Iris pigment epithelial cell (primary cell): Measurements from ENCODE around the gene DYNC1LI1.
A peak's percentile ranks its signal among the peaks of the same experiment; 100 is the strongest.

Experiments
- DNase-seq: peaks from one replicate; pipeline ENCODE4 v3.0.0-alpha.2; 2011; ENCODE audit warnings: low read depth

DYNC1LI1 gene

DNA sequence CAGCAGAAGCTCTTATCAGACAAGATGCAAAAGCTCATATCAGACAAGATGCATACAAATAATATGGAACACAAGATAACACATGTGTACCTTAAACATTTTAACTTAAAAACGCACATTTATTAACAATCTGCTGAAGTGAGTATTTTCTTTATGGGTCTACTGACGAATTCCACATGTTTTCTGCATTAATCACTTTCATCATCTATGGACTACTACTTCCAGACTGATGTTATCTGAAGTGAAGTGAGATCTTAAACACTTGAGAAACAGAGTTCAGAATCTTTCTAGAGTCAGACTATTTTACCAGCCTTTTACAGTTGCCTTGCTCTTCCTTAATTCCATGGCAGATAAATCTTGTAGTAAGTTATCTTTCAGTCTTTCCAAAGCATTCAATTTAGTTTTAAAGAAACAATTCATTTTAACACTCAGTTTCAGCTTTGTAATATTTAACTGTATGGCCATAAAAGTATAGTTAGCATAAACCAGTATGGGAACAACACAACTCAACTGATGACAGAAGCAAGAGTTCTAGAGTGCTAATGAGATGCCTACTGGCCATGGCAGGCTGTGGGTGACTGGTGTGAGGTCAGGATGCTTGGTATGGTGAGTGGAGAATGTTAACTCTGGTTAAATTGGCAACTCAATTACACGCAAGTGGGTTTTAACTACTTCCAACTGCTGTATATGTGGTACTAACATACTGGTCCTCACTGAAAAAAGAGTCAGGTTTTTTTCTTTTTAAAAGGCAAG lies 77.8 kb downstream of the DYNC1LI1 start:
- DNase-seq: peak; percentile 66

DNA sequence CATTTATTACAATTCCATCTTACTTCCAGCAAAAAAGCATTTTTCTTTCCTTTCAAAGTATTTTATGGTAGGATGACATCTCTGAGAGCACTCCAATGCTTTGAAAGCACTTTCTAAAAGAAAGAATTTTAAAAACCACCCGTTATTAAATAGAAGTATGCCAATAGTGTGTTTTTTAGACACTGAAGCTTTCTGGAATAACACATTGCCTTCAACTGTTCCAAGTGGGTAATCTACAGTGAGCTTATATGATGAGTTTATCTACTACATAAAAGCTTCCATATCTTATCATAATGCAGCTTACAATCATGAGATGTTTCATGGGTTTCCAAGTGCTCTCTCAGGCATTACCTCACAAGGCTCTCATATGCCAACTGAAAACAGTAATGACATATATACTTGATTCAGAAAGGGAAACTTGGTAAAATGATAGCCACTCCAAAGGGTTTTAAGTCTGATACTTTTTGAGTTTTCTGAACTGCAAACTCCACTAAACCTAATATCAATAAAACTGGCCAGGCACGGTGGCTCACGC lies 82.1 kb downstream of the DYNC1LI1 start:
- no peak for DNase-seq

DNA sequence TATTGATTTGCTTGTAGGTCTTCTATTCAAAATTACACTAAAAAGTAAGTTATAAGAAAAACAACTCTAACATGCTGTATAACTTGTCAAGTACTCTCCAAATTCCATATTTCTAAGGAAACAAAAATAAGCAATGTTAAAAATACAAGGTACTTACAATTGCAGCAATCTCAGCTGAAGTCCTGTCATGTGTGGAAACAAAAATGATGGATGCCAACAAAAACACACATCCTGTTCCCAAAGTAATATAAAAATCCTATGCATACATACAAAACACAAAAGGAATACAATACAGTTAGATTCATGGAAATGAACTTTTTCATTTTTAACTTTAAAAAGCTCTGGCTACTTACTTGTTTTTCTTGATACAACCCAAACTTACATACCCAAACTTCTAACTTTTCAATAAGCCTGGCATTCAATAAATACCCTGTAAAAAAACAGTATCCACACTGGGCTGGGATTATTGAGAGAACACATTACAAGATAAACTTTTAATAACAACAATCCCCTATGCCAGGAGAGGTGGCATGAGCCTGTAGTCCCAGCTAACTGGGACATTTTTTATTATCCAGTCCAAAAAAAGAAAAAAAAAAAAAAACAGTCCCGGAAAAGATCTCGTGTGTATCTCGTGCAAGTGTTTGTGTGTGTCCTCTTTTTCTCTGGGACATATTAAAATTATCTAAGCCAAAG lies 82.7 kb downstream of the DYNC1LI1 start:
- DNase-seq: no peak

DNA sequence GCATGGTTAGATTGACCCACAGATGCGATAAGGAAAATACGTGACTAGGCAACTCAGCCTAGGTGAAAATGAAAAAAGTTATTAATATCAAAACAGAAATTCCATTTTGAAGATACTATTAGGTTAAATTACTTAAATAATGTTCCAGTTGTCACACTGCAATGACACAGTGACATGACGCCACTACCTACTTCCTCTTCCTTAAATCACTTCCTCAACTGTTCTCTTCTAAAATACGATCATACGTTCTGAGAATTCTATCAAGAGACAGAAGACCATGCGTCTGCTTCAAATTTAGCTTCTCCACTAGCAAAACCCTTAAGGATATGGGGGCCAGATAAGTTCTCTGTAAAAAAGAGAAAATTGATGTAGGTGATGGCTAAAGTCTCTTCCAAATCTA lies 86.2 kb downstream of the DYNC1LI1 start:
- DNase-seq: no peak

DNA sequence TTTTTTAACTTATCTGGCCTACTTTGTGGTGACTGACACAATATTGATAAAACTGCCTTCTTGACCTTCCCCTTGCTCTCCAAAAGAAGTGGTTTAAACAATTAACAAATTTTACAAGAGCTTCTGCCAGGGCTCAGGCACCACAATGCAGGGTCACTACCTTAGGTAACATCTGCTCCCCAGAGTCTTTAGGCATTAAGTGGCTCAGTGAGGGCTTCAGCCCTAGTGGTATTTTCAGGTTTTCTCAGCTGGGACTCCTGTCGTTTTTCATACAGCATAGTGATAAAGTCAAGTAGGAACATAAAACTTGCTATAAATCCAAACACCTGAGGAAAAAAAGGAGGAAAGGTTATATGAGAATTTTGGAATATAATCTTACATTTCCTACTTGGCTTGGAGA lies 86.9 kb downstream of the DYNC1LI1 start:
- no peak for DNase-seq

- no peak for DNase-seq
Observed at GRCh38 chr3:32482693-32483092, 88.0 kb downstream of the DYNC1LI1 start.

- no peak for DNase-seq
Observed at GRCh38 chr3:32481791-32482631, 88.6 kb downstream of the DYNC1LI1 start.

GRCh38 chr3:32480604-32481003 lies 90.1 kb downstream of the DYNC1LI1 start:
- peak; percentile 32 for DNase-seq
